ENCODE data around the gene DGKZ. TPM values are rescaled to one million over a fixed set of nuclear protein-coding genes. Genes with fewer than 3 reads are reported as not detected.

The DGKZ gene
- total RNA-seq, 1 experiment from 2014 or later = 59.3 TPM

- Histone ChIP-seq H3K9me3 (no peaks in the 10 kb centered on the region), H3K27me3 (replicated peaks; ENCODE audit: control insufficient read depth, insufficient read depth, low read length) (no peaks in the 10 kb centered on the region), H3K4me3 (ENCODE audit: low read depth, low read length) (peak overlapping the region; percentile 60), H3K36me3 (ENCODE audit: control insufficient read depth, insufficient read depth, low read length) (no peaks in the 10 kb centered on the region; the same call in 1 of the 2 replicates), H3K4me1 (peaks cover 14% of the 10 kb centered on the region)
- H3K36me3 Mint-ChIP-seq (ENCODE audit: insufficient read depth, unreplicated experiment) = peaks cover 51% of the 10 kb centered on the region
- ChIA-PET POLR2A (no interaction called here), CTCF (interaction anchor here (1.6 kb wide), 1 partner anchor 9 kb away, joined by 17 read pairs; the partner anchor contains the start of gene CHRM4)
- peak; percentile 29 to 41 for TF ChIP-seq CTCF (IDR thresholded peaks at IDR 0.05; ENCODE audit: insufficient read depth in 1 of 2, low read depth in 1 of 2, low read length in 1 of 2, severe bottlenecking in 1 of 2, unreplicated experiment in 1 of 2)
- BruUV-seq (replicated peaks) = no TSS peak
- peak in 1 of 2 experiments; percentile 49 for DNase-seq
- peaks cover 2% of the 10 kb centered on the region for H3K4me1 Mint-ChIP-seq (ENCODE audit: low read depth, unreplicated experiment)
- peaks cover 4% of the 10 kb centered on the region for H3K27me3 Mint-ChIP-seq (ENCODE audit: insufficient read depth, unreplicated experiment)
- intact Hi-C loops (cut with micrococcal nuclease; ENCODE audit: unreplicated experiment) = no loop called here
- H3K27ac Mint-ChIP-seq (ENCODE audit: unreplicated experiment) = peak overlapping the region; percentile 76
- no peaks in the 10 kb centered on the region for H3K9me3 Mint-ChIP-seq (ENCODE audit: unreplicated experiment)
- H3K4me3 Mint-ChIP-seq (ENCODE audit: unreplicated experiment) = peak overlapping the region; percentile 95
Observed at GRCh38 chr11:46382646-46383403, 35.6 kb downstream of the DGKZ start.

GRCh38 chr11:46383404-46383758 is 36.1 kb downstream of the DGKZ start:
- TF ChIP-seq CTCF (IDR thresholded peaks at IDR 0.05; ENCODE audit: insufficient read depth in 1 of 2, low read depth in 1 of 2, low read length in 1 of 2, severe bottlenecking in 1 of 2, unreplicated experiment in 1 of 2) = peak in 1 of 2 experiments; percentile 1
- Mint-ChIP-seq H3K27me3 (ENCODE audit: insufficient read depth, unreplicated experiment) (peaks cover 7% of the 10 kb centered on the region), H3K27ac (ENCODE audit: unreplicated experiment) (no peak overlapping the region), H3K9me3 (ENCODE audit: unreplicated experiment) (no peaks in the 10 kb centered on the region), H3K4me1 (ENCODE audit: low read depth, unreplicated experiment) (peaks cover 8% of the 10 kb centered on the region), H3K4me3 (ENCODE audit: unreplicated experiment) (peak overlapping the region; percentile 95), H3K36me3 (ENCODE audit: insufficient read depth, unreplicated experiment) (peaks cover 49% of the 10 kb centered on the region)
- POLR2A ChIA-PET = no interaction called here
- DNase-seq = no peak
- Histone ChIP-seq H3K4me1 (peaks cover 14% of the 10 kb centered on the region), H3K4me3 (ENCODE audit: low read depth, low read length) (no peak overlapping the region), H3K27me3 (replicated peaks; ENCODE audit: control insufficient read depth, insufficient read depth, low read length) (no peaks in the 10 kb centered on the region), H3K36me3 (ENCODE audit: control insufficient read depth, insufficient read depth, low read length) (no peaks in the 10 kb centered on the region; the same call in 1 of the 2 replicates), H3K9me3 (no peaks in the 10 kb centered on the region)
- CTCF ChIA-PET = interaction anchor here (0.6 to 1.6 kb wide), 2 partner anchors 9 to 334 kb away, joined by 3 to 17 read pairs; partner anchors contain the start of gene CHRM4
- BruUV-seq (replicated peaks) = no TSS peak
- intact Hi-C loops (cut with micrococcal nuclease; ENCODE audit: unreplicated experiment) = no loop called here

GRCh38 chr11:46383974-46384701 is 36.9 kb downstream of the DGKZ start:
- no peak for TF ChIP-seq CTCF (IDR thresholded peaks at IDR 0.05; ENCODE audit: insufficient read depth in 1 of 2, low read depth in 1 of 2, low read length in 1 of 2, severe bottlenecking in 1 of 2, unreplicated experiment in 1 of 2)
- DNase-seq = no peak

More at GRCh38 chr11:46383974-46384701, 36.9 kb downstream of the DGKZ start:
- Mint-ChIP-seq H3K4me1 (ENCODE audit: low read depth, unreplicated experiment) (peaks cover 10% of the 10 kb centered on the region), H3K4me3 (ENCODE audit: unreplicated experiment) (peak overlapping the region; percentile 95), H3K9me3 (ENCODE audit: unreplicated experiment) (no peaks in the 10 kb centered on the region), H3K27ac (ENCODE audit: unreplicated experiment) (no peak overlapping the region), H3K27me3 (ENCODE audit: insufficient read depth, unreplicated experiment) (peaks cover 9% of the 10 kb centered on the region), H3K36me3 (ENCODE audit: insufficient read depth, unreplicated experiment) (peaks cover 46% of the 10 kb centered on the region)
- intact Hi-C loops (cut with micrococcal nuclease; ENCODE audit: unreplicated experiment) = no loop called here
- Histone ChIP-seq H3K9me3 (no peaks in the 10 kb centered on the region), H3K4me1 (peaks cover 14% of the 10 kb centered on the region), H3K27me3 (replicated peaks; ENCODE audit: control insufficient read depth, insufficient read depth, low read length) (0 out of 2 replicates have a peak, but pooled peaks cover 2% of the 10 kb centered on the region), H3K36me3 (ENCODE audit: control insufficient read depth, insufficient read depth, low read length) (no peaks in the 10 kb centered on the region; the same call in 1 of the 2 replicates), H3K4me3 (ENCODE audit: low read depth, low read length) (no peak overlapping the region)
- no TSS peak for BruUV-seq (replicated peaks)
- CTCF ChIA-PET = interaction anchor here (0.6 to 1.6 kb wide), 2 partner anchors 8 to 333 kb away, joined by 3 to 17 read pairs; partner anchors contain the start of gene CHRM4
- POLR2A ChIA-PET = no interaction called here
